Small intestine (tissue), 7 donors: ENCODE data around the gene ASPSCR1. TPM values are rescaled to one million over a fixed set of nuclear protein-coding genes. Genes with fewer than 3 reads are reported as not detected.
A peak's percentile ranks its signal among the peaks of the same experiment; 100 is the strongest.

Source experiments
- DNase-seq, 2 donors: peaks; one replicate each; pipeline versions ENCODE4 v3.0.0 to v3.0.0-alpha.2; 2013
- FAIRE-seq: peaks from 2 replicates; lab custom pipeline; 2012; peaks lifted over from hg19 to GRCh38; lab: Jason Lieb, UNC
- H3K27ac ChIP-seq, 3 donors: one replicate each; pipeline ENCODE4 v1.5.1; 2013; ENCODE audit warnings: low read length in 2 of 3, mild to moderate bottlenecking in 2 of 3, control low read depth in 1 of 3, inconsistent platforms in 1 of 3, low read depth in 1 of 3, moderate library complexity in 1 of 3
- H3K27me3 ChIP-seq, 3 donors: one replicate each; pipeline ENCODE4 v1.6.1; 2013; ENCODE audit warnings: low read length in 3 of 3, inconsistent platforms in 1 of 3; ENCODE audit not compliant: control insufficient read depth in 3 of 3, insufficient read depth in 3 of 3
- H3K36me3 ChIP-seq, 3 donors: one replicate each; pipeline ENCODE4 v1.6.1; 2013; ENCODE audit warnings: low read length in 3 of 3, inconsistent platforms in 1 of 3, low read depth in 1 of 3, mild to moderate bottlenecking in 1 of 3, moderate library complexity in 1 of 3; ENCODE audit not compliant: control insufficient read depth in 3 of 3, insufficient read depth in 2 of 3
- H3K4me1 ChIP-seq, 3 donors: one replicate each; pipeline ENCODE4 v1.6.1; 2013; ENCODE audit warnings: low read length in 2 of 3, inconsistent platforms in 1 of 3, low read depth in 1 of 3, mild to moderate bottlenecking in 1 of 3, moderate library complexity in 1 of 3; ENCODE audit not compliant: control insufficient read depth in 3 of 3, insufficient read depth in 2 of 3
- H3K4me3 ChIP-seq, 3 donors: one replicate each; pipeline ENCODE4 v1.5.1; 2013; ENCODE audit warnings: low read length in 3 of 3, control low read depth in 1 of 3, inconsistent platforms in 1 of 3, low read depth in 1 of 3, mild to moderate bottlenecking in 1 of 3, moderate library complexity in 1 of 3
- H3K9me3 ChIP-seq, 2 donors: one replicate each; pipeline ENCODE4 v1.6.1; 2013; ENCODE audit warnings: low read depth in 1 of 2, low read length in 1 of 2; ENCODE audit not compliant: control insufficient read depth in 2 of 2, insufficient read depth in 1 of 2
- WGBS, 3 donors: extraction: QIAGEN DNeasy Blood & Tissue Kit; methylation state at CpG; one replicate each; pipeline ENCODE4 v1.1.7; 2013; 5-methylcytosine and 5-hydroxymethylcytosine counted together
- polyA plus RNA-seq, 4 donors: library from polyadenylated mRNA; stranded (reverse) in 3 of 4; unstranded in 1 of 4; fragments of 200-250 nt in 3 of 4; fragments of 120-200 nt in 1 of 4; gene quantifications; one replicate each; pipeline versions ENCODE4 v1.2.1 to v1.2.3, GENCODE V29; 2013
- donor health status: healthy with polysubstance abuse.
- donor health status: control.
- donor health status: control.
- donor health status: Bipolar disorder and iron deficiency.
- donor health status: healthy.

ASPSCR1 gene
- polyA plus RNA-seq, 4 donors, result 23.5 to 96.7 (median 47.5) TPM

DNA sequence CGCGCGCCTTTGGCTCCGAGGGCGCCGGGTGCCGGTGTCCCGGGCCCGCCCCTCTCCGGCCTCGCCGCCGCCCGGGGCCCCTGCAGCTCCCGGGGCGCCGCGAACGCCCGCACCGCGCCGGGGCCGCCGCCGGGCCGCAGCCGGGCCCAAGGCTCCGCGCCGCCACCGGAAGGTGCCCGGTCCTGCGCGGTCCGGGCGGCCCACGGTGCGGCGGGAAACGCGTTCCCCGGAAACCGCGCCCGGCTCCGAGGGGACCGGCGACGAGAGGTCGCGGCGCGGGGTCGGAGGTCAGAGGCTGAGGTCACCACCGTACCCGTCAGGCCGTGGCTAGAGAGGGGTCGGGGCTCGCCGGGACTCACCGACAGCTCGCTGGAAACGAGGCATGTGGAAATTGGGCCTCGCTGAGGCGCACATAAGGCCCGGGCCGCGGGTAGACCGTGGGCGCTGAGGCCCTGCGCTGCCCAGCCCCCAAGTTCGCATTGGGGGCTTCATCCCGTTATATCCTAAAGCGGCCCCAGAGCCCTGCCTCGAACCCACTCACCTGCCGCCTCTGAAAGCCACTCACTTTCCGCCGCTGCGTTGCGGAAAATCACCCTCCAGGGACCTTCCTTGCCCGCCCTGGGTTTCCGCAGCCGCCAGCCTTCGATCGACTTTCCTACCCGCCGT is 88.3 kb downstream of the ASPSCR1 start, which contains the start of gene DUS1L:
Gene DUS1L, minus strand, starts transcription at position 167 of the 666 bp plus-strand sequence. CDS start 745 bp downstream, outside the sequence.
- 8 to 17% (median 13%) methylated on average over 65 to 88 of the region's 88 CpGs for WGBS, 3 donors
- Histone ChIP-seq H3K4me1 (peaks cover 5 to 9% (median 5%) of the 10 kb centered on the region in 3 donors), H3K4me3 (peak within 1 kb of the TSS; percentile 67 to 95 (median 85)), H3K36me3 (peaks cover 0 to 35% (median 4%) of the 10 kb centered on the region in 3 donors), H3K9me3 (no peaks in the 10 kb centered on the region), H3K27me3 (no peaks in the 10 kb centered on the region), H3K27ac (peak within 1 kb of the TSS; percentile 15 to 80 (median 67))
- DNase-seq (peak; percentile 57 to 73), FAIRE-seq (no peak)

Other genes with a start within 250 kb of the ASPSCR1 start
- 1 to 10 TPM in 3 of 4 donors, under 1 TPM in 1; 0.27 to 2.2 (median 1.7) TPM for gene GCGR, start 173.5 kb upstream of the ASPSCR1 start, polyA plus RNA-seq
- gene MCRIP1, start 144.3 kb upstream of the ASPSCR1 start, polyA plus RNA-seq, result 10 to 100 TPM; 19.5 to 87.6 (median 48.5) TPM
- gene PPP1R27, start 142.6 kb upstream of the ASPSCR1 start, polyA plus RNA-seq, result 1 to 10 TPM in 1 of 4 donors, under 1 TPM in 2, not detected in 1; 0.12 to 2.5 (median 0.49) TPM
- gene P4HB, start 117.1 kb upstream of the ASPSCR1 start, polyA plus RNA-seq, result 1,000 to 10,000 TPM in 3 of 4 donors, 100 to 1,000 TPM in 1; 792 to 1,191 (median 1,005) TPM
- 100 to 1,000 TPM; 190 to 411 (median 341) TPM for gene ARHGDIA, start 106.3 kb upstream of the ASPSCR1 start, polyA plus RNA-seq
- gene ALYREF, start 86.0 kb upstream of the ASPSCR1 start, polyA plus RNA-seq, result 10 to 100 TPM; 22.8 to 86.7 (median 38.6) TPM
- 100 to 1,000 TPM in 3 of 4 donors, 10 to 100 TPM in 1; 75.8 to 240 (median 187) TPM for gene ANAPC11, start 85.9 kb upstream of the ASPSCR1 start, polyA plus RNA-seq
- gene NPB, start 75.4 kb upstream of the ASPSCR1 start, polyA plus RNA-seq, result 1 to 10 TPM in 1 of 4 donors, under 1 TPM in 3; 0.21 to 1.8 (median 0.59) TPM
- gene PCYT2, start 66.2 kb upstream of the ASPSCR1 start, polyA plus RNA-seq, result 100 to 1,000 TPM in 3 of 4 donors, 10 to 100 TPM in 1; 32.6 to 303 (median 174) TPM
- 100 to 1,000 TPM in 1 of 4 donors, 10 to 100 TPM in 3; 25.9 to 129 (median 60.4) TPM for gene SIRT7, start 59.5 kb upstream of the ASPSCR1 start, polyA plus RNA-seq
- 10 to 100 TPM in 2 of 4 donors, 1 to 10 TPM in 2; 7.6 to 17.1 (median 12.8) TPM for gene MAFG, start 49.9 kb upstream of the ASPSCR1 start, polyA plus RNA-seq
- 10 to 100 TPM in 2 of 4 donors, 1 to 10 TPM in 2; 8.3 to 71.6 (median 14.4) TPM for gene PYCR1, start 40.3 kb upstream of the ASPSCR1 start, polyA plus RNA-seq
- under 1 TPM in 2 of 4 donors, not detected in 2; 0.03 to 0.06 TPM for gene MYADML2, start 30.4 kb upstream of the ASPSCR1 start, polyA plus RNA-seq
- 1 to 10 TPM in 2 of 4 donors, not detected in 2; 1.0 to 1.1 TPM for gene NOTUM, start 16.4 kb upstream of the ASPSCR1 start, polyA plus RNA-seq
- 100 to 1,000 TPM in 3 of 4 donors, 10 to 100 TPM in 1; 43.4 to 241 (median 122) TPM for gene CENPX, start 45.2 kb downstream of the ASPSCR1 start, polyA plus RNA-seq
- 10 to 100 TPM; 10.8 to 26.7 (median 16.4) TPM for gene LRRC45, start 45.7 kb downstream of the ASPSCR1 start, polyA plus RNA-seq
- 10 to 100 TPM in 1 of 4 donors, 1 to 10 TPM in 2, under 1 TPM in 1; 0.81 to 11.2 (median 4.4) TPM for gene RAC3, start 54.0 kb downstream of the ASPSCR1 start, polyA plus RNA-seq
- gene DCXR, start 60.1 kb downstream of the ASPSCR1 start, polyA plus RNA-seq, result 100 to 1,000 TPM in 3 of 4 donors, 10 to 100 TPM in 1; 41.1 to 147 (median 112) TPM
- 10 to 100 TPM; 35.4 to 43.8 (median 39.2) TPM for gene RFNG, start 74.2 kb downstream of the ASPSCR1 start, polyA plus RNA-seq
- gene GPS1, start 74.3 kb downstream of the ASPSCR1 start, polyA plus RNA-seq, result 100 to 1,000 TPM in 2 of 4 donors, 10 to 100 TPM in 2; 80.4 to 161 (median 120) TPM
- gene DUS1L, start 88.2 kb downstream of the ASPSCR1 start, polyA plus RNA-seq, result 100 to 1,000 TPM in 3 of 4 donors, 10 to 100 TPM in 1; 86.6 to 170 (median 127) TPM
- 100 to 1,000 TPM in 1 of 4 donors, 10 to 100 TPM in 3; 13.2 to 103 (median 21.7) TPM for gene FASN, start 120.6 kb downstream of the ASPSCR1 start, polyA plus RNA-seq
- 10 to 100 TPM; 36.7 to 97.3 (median 44.6) TPM for gene CCDC57, start 235.2 kb downstream of the ASPSCR1 start, polyA plus RNA-seq